Ascending aorta (tissue), 2 donors: Measurements from ENCODE around the gene NLGN1. TPM values are rescaled to one million over a fixed set of nuclear protein-coding genes. Genes with fewer than 3 reads are reported as not detected.

Experiments used
- DNase-seq, 2 donors: peaks; one replicate each; pipeline ENCODE4 v3.0.0-alpha.2; 2019; ENCODE audit warnings: low spot score in 2 of 2
- H3K27ac ChIP-seq, 2 donors: fragments of 200-600 bp; sonication (generic); one replicate each; pipeline ENCODE4 v1.5.1; 2016 to 2017; ENCODE audit warnings: mild to moderate bottlenecking in 1 of 2
- H3K27me3 ChIP-seq: fragments of 200-600 bp; sonication (generic); one replicate; pipeline ENCODE4 v1.5.1; 2017
- H3K36me3 ChIP-seq, 2 donors: fragments of 200-600 bp; sonication (generic); one replicate each; pipeline ENCODE4 v1.5.1; 2016
- H3K4me1 ChIP-seq, 2 donors: fragments of 200-600 bp; sonication (generic); one replicate each; pipeline ENCODE4 v1.5.1; 2016 to 2017; ENCODE audit warnings: mild to moderate bottlenecking in 1 of 2
- H3K4me3 ChIP-seq, 2 donors: fragments of 200-600 bp; sonication (generic); one replicate each; pipeline ENCODE4 v1.5.1; 2016 to 2017; ENCODE audit warnings: mild to moderate bottlenecking in 1 of 2
- H3K9me3 ChIP-seq, 2 donors: fragments of 200-600 bp; sonication (generic); one replicate each; pipeline ENCODE4 v1.5.1; 2016
- intact Hi-C: fragments of 100-400 bp; cut with DNase I; formaldehyde crosslinking; loops from one replicate; pipeline ENCODE4 v1.15.1; 2023
- total RNA-seq: library from RNA; depleted of rRNA; stranded (reverse); fragments of >200 nt; gene quantifications from one replicate; pipeline ENCODE4 v1.1.0, GENCODE V29; 2016
- TF ChIP-seq, protein P1 (sequence below), 3 experiments: fragments of 200-600 bp in 2 of 3; fragments of 450-650 bp in 1 of 3; sonication (generic) in 2 of 3; IDR thresholded peaks; one replicate each; pipeline ENCODE4 v1.5.1; 2016 to 2019; ENCODE audit warnings: antibody characterized with exemption in 3 of 3, mild to moderate bottlenecking in 1 of 3, moderate library complexity in 1 of 3

NLGN1 gene
- total RNA-seq, 1 donor from 2014 or later = 5.2 TPM

- no peaks in the 10 kb centered on the region for H3K4me1 ChIP-seq
- H3K36me3 ChIP-seq = no peaks in the 10 kb centered on the region
- H3K9me3 ChIP-seq = no peaks in the 10 kb centered on the region
- DNase-seq = no peak
- TF ChIP-seq, protein P1, sequence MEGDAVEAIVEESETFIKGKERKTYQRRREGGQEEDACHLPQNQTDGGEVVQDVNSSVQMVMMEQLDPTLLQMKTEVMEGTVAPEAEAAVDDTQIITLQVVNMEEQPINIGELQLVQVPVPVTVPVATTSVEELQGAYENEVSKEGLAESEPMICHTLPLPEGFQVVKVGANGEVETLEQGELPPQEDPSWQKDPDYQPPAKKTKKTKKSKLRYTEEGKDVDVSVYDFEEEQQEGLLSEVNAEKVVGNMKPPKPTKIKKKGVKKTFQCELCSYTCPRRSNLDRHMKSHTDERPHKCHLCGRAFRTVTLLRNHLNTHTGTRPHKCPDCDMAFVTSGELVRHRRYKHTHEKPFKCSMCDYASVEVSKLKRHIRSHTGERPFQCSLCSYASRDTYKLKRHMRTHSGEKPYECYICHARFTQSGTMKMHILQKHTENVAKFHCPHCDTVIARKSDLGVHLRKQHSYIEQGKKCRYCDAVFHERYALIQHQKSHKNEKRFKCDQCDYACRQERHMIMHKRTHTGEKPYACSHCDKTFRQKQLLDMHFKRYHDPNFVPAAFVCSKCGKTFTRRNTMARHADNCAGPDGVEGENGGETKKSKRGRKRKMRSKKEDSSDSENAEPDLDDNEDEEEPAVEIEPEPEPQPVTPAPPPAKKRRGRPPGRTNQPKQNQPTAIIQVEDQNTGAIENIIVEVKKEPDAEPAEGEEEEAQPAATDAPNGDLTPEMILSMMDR (IDR thresholded peaks at IDR 0.05) = no peak
- no peaks in the 10 kb centered on the region for H3K27me3 ChIP-seq
- H3K4me3 ChIP-seq = no peak overlapping the region
- no peak overlapping the region for H3K27ac ChIP-seq
- intact Hi-C loops = no loop called here
Observed at GRCh38 chr3:174270841-174271240, 873.3 kb downstream of the NLGN1 start.

GRCh38 chr3:174275336-174275735 is 877.8 kb downstream of the NLGN1 start:
- H3K27ac ChIP-seq = no peak overlapping the region
- H3K36me3 ChIP-seq = no peaks in the 10 kb centered on the region
- H3K9me3 ChIP-seq = no peaks in the 10 kb centered on the region
- DNase-seq = no peak
- TF ChIP-seq, protein P1 (IDR thresholded peaks at IDR 0.05) = no peak
- H3K27me3 ChIP-seq = no peaks in the 10 kb centered on the region
- no peaks in the 10 kb centered on the region for H3K4me1 ChIP-seq
- no peak overlapping the region for H3K4me3 ChIP-seq
- intact Hi-C loops = no loop called here

DNA sequence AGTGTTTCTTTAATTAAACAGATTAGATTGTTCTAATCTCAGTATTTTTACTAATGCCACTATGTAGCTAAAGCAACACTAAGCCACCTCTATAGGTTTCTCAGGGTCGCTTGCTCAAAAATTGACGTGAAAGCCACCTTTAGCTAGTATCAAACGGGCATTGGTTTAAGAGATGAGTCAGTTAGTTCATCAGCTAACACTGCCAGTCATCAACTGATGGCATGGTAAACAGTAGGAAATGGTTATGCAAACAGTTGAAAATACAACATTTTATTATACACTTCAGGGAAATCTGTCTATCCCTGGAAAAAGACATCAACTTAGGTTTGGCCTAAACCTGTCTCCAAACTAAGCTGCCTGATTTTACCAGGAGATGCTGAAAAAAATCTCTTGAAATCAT is 879.3 kb downstream of the NLGN1 start:
- TF ChIP-seq, protein P1 (IDR thresholded peaks at IDR 0.05) = no peak
- H3K4me1 ChIP-seq = no peaks in the 10 kb centered on the region
- no peaks in the 10 kb centered on the region for H3K27me3 ChIP-seq
- intact Hi-C loops = no loop called here
- H3K9me3 ChIP-seq = no peaks in the 10 kb centered on the region
- DNase-seq = no peak
- H3K4me3 ChIP-seq = no peak overlapping the region
- no peaks in the 10 kb centered on the region for H3K36me3 ChIP-seq
- no peak overlapping the region for H3K27ac ChIP-seq

DNA sequence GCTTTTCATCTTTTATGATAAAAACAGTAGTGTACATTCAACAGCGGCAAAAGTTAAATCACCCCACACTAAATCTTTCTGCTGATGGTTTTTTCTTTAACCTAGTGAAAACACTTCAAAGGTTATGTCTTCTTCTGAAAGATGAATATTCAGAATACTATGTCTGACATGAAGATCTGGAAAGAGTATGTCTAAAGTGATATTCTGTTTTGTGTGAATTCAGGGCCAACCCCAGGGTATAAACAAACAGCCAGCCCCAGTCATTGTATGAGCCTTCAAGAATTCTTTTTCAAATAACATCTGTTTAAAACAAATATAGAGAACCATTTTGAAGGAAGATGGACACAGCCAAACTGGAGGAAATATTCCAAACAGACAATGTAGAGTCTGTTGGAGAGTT is 880.5 kb downstream of the NLGN1 start:
- H3K27ac ChIP-seq = no peak overlapping the region
- H3K4me3 ChIP-seq = no peak overlapping the region
- no peaks in the 10 kb centered on the region for H3K9me3 ChIP-seq
- intact Hi-C loops = no loop called here
- TF ChIP-seq, protein P1 (IDR thresholded peaks at IDR 0.05) = no peak
- H3K4me1 ChIP-seq = no peaks in the 10 kb centered on the region
- no peak for DNase-seq
- no peaks in the 10 kb centered on the region for H3K27me3 ChIP-seq
- H3K36me3 ChIP-seq = no peaks in the 10 kb centered on the region

- H3K9me3 ChIP-seq = no peaks in the 10 kb centered on the region
- H3K4me3 ChIP-seq = no peak overlapping the region
- H3K27ac ChIP-seq = no peak overlapping the region
- H3K4me1 ChIP-seq = no peaks in the 10 kb centered on the region
- intact Hi-C loops = no loop called here
- TF ChIP-seq, protein P1 (IDR thresholded peaks at IDR 0.05) = no peak
- H3K36me3 ChIP-seq = no peaks in the 10 kb centered on the region
- DNase-seq = no peak
- H3K27me3 ChIP-seq = no peaks in the 10 kb centered on the region
Observed at GRCh38 chr3:174280186-174280585, 882.6 kb downstream of the NLGN1 start.

DNA sequence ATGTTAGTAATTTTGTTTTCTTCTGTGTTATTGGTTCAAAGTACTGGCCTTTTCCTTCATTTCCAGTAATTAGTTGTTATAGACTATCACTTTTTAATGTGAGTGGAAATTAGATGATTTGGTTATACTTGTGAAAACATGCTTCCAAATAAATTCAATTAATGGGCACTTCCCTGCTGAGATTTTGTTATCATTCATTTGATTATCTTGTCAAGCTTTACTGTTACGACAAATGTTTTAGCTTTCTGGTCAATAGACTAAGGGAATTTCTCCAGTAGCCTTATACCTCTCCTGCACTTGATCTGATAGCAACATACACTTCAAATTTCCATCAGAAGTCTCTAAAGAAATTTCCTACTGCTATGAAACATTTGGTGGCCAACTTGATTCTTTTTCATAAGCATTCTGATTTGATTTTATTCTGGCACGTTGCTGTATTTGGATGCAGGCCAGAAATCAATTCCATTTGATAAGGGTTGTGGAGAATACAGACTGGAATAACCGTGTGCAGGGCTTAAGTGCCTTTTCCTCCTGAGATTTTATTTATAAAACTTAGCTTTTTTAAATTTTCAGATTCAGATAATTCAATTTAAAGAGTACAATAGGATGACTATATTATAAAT is 887.8 kb downstream of the NLGN1 start:
- DNase-seq = no peak
- intact Hi-C loops = no loop called here
- Histone ChIP-seq H3K36me3 (no peaks in the 10 kb centered on the region), H3K9me3 (no peaks in the 10 kb centered on the region), H3K4me1 (no peaks in the 10 kb centered on the region), H3K27ac (no peak overlapping the region), H3K4me3 (no peak overlapping the region), H3K27me3 (no peaks in the 10 kb centered on the region)
- TF ChIP-seq, protein P1 (IDR thresholded peaks at IDR 0.05) = no peak
